ENCODE measurements around the gene POLR1B.
A peak's percentile ranks its signal among the peaks of the same experiment; 100 is the strongest.
"Not testable (repeated sequence)": the region's sequence is repeated elsewhere in the genome, so short reads cannot be mapped to it uniquely, and the experiment has no call there.

The POLR1B gene, protein sequence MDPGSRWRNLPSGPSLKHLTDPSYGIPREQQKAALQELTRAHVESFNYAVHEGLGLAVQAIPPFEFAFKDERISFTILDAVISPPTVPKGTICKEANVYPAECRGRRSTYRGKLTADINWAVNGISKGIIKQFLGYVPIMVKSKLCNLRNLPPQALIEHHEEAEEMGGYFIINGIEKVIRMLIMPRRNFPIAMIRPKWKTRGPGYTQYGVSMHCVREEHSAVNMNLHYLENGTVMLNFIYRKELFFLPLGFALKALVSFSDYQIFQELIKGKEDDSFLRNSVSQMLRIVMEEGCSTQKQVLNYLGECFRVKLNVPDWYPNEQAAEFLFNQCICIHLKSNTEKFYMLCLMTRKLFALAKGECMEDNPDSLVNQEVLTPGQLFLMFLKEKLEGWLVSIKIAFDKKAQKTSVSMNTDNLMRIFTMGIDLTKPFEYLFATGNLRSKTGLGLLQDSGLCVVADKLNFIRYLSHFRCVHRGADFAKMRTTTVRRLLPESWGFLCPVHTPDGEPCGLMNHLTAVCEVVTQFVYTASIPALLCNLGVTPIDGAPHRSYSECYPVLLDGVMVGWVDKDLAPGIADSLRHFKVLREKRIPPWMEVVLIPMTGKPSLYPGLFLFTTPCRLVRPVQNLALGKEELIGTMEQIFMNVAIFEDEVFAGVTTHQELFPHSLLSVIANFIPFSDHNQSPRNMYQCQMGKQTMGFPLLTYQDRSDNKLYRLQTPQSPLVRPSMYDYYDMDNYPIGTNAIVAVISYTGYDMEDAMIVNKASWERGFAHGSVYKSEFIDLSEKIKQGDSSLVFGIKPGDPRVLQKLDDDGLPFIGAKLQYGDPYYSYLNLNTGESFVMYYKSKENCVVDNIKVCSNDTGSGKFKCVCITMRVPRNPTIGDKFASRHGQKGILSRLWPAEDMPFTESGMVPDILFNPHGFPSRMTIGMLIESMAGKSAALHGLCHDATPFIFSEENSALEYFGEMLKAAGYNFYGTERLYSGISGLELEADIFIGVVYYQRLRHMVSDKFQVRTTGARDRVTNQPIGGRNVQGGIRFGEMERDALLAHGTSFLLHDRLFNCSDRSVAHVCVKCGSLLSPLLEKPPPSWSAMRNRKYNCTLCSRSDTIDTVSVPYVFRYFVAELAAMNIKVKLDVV

DNA sequence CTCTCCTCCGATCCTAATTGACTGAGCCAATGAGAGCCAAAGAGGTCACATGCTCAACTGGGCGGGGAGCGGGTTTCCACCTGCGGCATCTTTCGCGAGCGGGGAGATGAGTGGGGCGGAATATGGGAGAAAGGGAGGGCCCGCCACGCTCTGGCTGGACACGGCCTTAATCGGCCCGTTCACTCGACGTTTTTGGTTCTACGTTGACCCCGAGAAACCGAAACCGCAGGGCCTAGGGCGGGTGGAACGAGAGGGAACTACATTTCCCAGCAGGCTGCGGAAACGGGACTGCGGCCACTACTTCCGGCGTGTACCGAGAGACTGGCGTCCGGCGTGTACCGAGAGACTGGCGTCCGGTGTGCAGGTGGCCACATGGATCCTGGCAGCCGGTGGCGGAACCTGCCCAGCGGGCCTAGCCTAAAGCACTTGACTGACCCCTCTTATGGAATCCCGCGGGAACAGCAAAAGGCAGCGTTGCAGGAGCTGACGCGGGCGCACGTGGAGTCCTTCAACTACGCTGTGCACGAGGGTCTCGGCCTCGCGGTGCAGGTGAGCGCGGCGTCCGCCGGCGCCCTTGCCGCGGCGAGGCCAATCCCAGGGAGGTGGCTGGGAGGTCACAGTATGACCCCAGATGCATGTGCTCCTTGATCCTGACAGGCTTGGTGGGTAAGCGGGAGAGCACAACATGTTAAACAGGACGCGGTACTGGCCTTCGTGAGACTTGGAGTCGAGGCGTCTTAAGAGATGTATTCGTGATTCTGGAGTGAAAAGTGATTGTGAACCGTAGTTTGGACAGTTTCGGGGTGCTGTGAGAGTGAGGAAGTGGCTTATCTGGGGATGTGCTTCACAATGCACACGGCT lies at the start of gene POLR1B:
POLR1B (plus strand) TSS at position 343 of the 861 bp plus-strand sequence; CDS start at position 373, 30 bp downstream.
- DNase-seq: peak; percentile 72

DNA sequence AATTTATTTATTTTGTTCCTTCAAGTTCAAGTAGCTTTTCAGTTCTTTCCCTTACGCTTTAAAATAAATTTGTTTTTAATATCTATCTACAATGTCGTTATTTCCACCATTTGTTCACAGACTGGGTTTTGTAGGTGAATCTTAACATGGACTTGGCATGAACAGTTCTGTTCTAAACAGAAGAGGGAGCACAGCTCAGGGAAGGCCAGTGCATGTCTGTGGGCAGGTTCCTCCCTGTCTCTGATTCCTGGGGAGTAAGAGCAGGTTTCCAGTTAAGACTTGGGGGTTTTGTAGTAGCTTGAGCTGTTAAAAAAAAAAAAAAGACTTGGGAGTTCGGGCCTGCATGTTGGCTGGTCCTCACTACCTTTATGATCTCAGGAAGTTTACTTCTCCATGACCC lies 49.2 kb upstream of the POLR1B start:
- DNase-seq: no peak

DNA sequence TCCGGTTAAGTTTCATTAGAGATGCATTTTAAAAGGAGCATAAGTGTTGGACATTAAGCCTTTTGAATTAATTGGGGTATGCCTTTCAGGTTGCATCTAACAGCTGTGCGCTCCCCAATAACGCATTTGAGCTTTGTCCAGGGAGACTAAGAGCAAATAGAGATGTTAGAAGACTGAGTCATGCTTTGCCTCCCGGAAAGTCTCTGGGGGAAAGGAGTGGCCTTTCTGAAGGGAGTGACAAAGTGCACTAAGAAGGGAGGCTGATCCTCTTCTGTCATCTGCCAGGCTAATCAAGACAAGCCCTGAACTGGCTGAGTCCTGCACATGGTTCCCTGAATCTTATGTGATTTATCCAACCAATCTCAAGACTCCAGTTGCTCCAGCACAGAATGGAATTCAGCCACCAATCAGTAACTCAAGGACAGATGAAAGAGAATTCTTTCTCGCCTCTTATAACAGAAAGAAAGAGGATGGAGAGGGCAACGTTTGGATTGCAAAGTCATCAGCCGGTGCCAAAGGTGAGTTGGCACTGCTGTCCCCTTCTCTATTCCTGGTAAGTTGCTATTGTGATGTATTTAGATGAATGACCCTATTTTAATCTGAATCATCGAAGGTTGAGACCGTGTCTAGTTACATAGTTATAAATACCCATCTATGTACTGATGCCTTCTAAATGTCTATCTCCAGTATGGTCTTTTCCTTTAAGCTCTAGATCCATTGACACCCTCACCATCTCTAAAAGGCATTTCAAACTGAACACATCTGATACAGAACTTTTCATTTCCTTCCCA lies 48.2 kb upstream of the POLR1B start:
- no peak for DNase-seq

DNA sequence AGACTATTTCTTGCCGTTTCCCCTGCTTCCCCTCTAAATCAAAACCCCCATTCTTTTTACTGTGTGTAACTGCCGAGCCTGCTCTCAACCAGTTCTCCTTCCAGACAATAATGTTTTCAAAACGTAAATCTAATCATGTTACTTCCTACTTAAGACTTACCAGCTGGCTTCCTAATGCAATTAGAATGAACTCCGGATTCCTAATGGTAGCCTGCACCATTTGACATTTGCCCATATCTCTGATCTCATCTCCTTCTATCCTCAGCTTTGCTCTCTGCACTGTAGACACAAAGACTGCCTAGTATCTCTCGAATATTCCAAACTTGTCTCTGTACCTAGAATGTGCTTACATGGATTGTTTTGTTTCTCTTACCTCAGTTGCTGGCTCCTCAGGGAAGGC lies 47.4 kb upstream of the POLR1B start:
- no peak for DNase-seq

DNA sequence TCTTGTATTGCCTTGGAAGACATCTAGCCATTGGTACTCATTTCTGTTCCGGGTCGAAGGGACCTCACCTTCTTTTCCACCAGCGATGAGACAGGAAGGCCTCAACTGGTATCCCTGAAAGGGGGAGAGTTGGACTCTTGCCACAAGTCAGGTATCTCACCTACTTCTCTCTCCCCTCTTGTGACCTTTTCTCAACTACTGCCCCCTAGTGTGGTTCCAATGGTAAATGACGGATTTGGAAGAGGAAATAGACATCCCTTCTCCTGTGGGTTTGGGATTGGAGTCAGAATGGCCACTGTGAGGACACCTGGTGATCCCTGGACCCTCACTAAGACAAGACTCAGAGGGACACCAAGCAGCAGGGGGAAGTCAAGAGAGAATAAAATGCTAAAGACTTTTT lies 46.4 kb upstream of the POLR1B start:
- DNase-seq: not testable (repeated sequence)

DNA sequence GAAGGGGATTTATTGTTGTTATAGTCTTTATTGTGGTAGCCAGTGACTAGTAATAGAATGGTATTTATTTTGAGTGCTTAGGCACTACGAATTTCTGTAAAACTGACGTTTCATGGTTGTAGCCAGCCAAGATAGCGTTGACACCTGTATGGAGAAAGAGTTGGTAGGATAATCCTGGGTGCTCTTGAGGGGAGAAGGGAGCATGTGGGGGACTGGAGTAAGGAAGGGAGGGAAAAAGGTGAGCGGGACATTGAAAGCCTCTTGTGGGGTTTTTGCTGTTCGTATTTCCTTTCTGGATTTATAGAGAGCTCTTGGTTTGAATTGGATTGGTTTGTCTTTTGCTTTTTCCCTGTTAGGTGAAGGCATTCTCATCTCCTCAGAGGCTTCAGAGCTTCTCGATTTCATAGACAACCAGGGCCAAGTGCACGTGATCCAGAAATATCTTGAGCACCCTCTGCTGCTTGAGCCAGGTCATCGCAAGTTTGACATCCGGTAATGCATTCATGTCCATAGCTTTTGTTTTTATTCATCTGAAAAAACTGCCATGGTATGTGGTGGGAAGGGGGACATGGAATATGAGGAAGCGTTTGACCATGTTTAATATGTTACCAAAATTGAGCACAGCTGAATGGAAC lies 41.3 kb upstream of the POLR1B start:
- peak; percentile 66 for DNase-seq

DNA sequence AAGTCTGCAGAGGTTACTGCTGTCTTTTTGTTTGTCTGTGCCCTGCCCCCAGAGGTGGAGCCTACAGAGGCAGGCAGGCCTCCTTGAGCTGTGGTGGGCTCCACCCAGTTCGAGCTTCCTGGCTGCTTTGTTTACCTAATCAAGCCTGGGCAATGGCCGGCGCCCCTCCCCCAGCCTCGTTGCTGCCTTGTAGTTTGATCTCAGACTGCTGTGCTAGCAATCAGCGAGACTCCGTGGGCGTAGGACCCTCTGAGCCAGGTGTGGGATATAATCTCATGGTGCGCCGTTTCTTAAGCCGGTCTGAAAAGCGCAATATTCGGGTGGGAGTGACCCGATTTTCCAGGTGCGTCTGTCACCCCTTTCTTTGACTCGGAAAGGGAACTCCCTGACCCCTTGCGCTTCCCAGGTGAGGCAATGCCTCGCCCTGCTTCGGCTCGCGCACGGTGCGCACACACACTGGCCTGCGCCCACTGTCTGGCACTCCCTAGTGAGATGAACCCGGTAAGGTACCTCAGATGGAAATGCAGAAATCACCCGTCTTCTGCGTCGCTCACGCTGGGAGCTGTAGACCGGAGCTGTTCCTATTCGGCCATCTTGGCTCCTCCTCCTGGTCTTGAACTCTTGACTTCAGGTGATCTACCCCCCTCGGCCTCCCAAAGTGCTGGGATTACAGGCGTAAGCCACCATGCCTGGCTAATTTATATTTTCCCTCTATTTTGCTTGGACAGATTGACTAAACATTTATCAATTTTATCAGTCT lies 32.8 kb upstream of the POLR1B start:
- DNase-seq: not testable (repeated sequence)

DNA sequence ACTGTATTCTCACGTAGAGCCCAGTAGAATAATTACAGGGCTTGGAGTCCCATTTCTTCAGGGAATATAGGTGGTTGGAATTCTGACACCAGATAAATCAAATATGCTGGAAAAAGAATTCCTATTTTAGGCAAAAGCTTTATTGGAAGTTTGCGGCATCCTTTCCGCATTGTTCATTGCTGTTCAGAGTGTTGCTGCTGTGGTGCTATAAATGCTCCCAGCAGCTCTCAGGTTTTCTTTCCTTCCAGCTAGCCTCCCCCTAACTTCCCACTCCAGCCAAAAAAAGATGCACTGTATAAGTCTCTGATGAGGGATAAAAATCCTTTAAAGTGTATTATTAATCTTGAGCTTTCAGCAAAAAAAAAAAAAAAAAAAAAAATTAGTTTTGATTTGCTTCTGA lies 25.5 kb upstream of the POLR1B start:
- no peak for DNase-seq

DNA sequence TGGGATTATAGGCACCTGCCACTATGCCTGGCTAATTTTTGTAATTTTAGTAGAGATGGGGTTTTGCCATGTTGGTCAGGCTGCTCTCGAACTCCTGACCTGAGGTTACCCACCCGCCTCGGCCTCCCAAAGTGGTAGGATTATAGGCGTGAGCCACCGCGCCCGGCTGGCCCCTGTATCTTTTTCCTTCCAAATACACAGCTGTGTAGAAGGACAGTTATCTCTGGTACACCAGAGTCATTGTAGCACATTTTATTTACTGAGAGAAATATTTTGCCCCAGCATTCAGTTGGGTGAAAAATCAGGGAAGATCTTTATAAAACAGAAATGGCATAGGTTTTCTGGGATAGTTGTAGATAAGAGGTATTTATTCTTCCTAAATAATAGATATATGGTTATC lies 23.5 kb upstream of the POLR1B start:
- no peak for DNase-seq

DNA sequence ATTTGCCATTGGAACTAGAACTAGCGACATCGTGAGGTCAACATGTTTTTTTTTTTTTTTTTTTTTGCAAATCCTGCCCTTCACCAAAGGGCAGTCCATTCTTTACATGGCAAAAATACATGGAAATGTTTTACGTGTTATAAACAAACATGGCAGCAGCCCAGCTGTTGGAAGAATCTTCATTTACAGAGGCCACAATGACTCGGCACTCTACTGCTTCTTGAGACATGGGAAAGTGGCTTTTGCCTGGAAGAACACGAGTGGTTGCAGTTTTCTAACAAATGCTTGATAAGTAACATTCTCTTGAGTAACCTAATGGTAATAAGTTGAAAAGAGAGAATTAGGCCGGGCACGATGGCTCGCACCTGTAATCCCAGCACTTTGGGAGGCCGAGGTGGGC lies 22.8 kb upstream of the POLR1B start:
- DNase-seq: no peak

DNA sequence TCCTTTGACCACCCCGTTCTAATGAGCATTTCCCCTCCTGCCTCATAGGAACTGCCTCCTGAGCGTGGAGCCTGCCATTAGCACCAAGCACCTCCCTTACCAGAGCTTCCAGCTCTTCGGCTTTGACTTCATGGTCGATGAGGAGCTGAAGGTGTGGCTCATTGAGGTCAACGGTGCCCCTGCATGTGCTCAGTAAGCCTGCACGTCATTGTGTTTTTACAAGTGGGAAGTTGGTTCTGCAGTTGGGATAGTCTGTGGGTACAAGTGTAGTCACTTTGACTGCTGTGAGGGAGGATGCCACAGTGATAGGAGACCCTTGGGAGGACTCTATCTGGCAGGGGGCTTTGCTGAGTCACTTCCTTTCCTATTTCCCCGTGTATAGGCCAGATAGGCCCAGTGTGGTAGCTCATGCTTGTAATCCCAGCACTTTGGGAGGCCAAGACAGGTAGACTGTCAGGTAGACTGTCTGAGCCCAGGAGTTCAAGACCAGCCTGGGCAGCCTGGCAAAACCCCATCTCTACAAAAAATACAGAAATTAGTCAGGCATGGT lies 22.0 kb upstream of the POLR1B start:
- no peak for DNase-seq

DNA sequence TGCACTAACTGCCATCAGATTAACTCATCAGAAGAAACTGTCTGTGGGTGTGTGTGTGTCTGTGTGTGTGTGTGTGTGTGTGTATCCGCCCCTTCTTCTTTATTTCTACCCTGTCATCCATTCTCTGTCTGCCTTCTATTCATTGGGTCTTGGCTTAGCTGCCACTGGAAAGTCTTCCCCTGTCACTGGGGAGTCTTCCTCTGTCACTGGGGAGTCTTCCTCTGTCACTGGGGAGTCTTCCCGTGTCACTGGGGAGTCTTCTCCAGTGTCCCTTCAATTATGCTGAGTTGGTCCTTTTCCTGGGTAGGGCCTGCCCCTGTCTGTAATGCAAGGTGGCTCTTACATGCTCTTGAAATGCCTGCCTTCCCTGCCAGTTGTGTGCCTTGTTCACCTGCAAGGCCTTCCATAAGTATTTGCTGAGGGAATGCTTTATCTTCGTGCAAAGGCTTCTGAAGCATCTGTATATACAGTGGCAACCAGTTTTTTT lies 18.9 kb upstream of the POLR1B start:
- no peak for DNase-seq

DNA sequence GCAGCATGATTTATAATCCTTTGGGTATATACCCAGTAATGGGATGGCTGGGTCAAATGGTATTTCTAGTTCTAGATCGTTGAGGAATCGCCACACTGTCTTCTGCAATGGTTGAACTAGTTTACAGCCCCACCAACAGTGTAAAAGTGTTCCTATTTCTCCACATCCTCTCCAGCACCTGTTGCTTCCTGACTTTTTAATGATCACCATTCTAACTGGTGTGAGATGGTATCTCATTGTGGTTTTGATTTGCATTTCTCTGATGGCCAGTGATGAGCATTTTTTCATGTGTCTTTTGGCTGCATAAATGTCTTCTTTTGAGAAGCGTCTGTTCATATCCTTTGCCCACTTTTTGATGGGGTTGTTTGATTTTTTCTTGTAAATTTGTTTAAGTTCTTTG lies 18.0 kb upstream of the POLR1B start:
- not testable (repeated sequence) for DNase-seq

DNA sequence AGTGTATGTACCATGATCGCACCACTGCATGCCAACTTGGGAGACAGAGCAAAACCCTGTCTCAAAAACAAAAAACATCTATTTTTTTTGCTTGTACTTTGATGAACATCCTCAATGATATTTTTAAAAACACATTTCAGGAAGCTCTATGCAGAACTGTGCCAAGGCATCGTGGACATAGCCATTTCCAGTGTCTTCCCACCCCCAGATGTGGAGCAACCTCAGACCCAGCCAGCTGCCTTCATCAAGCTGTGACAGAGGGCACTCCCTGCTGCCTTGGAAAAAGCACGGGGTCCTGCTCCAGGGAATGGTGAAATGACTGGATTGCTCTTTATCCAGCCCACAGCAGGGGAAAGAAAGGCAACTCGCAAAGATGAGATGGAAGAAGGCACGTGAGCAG lies 13.7 kb upstream of the POLR1B start:
- DNase-seq: no peak

DNA sequence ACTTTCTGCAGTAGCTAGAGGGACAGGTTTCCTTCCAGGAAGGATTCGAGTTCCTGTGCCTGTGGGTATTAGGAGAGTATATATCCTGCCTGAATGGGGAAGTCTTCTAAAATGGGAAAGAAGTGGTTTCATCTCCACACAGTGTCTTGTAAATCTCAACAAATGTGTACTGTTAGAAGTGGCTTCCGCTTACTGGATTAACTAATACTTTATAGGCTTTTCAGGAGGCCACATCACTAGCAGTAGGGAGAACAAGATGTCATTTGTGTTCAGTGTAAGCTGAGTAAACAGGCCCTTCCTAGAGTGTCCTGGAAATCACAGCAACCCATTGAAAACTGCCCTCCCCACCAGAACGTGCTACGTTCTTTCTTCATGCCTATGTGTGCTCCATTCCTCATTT lies 12.5 kb upstream of the POLR1B start:
- no peak for DNase-seq

DNA sequence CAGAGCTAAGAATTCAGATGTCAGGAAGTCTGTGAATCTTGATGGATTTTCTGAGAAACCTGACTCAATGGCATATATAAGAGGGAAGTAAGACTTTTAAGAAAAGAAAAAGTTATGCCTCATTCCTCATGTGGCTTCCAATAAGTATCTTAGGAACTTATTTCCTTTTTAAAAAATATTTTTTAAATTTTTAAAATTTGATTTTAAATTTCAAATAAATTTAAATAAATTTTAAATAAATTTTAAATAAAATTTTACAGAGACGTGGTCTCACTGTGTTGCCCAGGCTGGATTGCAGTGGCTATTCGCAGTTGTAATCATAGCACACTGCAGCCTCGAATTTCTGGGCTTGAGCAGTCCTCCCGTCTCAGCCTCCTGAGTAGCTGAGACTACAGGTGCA lies 11.5 kb upstream of the POLR1B start:
- no peak for DNase-seq

DNA sequence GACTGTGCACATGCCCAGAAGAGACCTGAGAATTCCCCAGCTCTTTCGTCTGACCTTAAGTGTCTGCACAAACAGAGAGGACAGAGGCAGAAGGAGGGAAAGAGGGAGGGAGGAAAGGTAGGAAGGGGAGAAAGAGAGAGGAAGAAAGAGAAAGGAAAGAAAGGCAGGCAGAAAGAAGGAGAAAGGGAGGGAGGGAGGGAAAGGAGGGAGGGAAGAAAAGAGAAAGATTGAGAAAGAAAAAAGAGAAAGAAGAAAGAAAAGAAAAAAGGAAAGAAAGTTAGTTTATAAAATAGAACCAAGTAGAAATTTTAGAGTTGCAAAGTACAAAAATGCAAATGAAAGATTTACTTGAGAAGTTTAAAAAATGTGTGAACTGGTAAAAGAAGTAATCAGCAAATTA lies 7.4 kb upstream of the POLR1B start:
- DNase-seq: no peak

DNA sequence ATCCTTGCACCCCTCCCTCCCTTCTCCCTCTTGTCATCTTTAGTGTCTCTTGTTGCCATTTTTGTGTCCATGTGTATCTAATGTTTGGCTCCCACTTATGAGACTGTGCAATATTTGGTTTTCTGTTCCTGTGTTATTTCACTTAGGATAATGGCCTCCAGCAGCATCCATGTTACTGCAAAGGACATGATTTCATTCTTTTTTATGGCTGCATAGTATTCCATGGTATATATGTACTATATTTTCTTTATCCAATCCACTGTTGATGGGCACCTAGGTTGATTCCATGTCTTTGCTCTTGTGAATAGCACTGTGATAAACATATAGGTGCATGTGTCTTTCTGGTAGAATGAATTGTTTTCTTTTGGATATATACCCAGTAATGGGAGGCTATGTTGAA lies 5.6 kb upstream of the POLR1B start:
- DNase-seq: not testable (repeated sequence)

DNA sequence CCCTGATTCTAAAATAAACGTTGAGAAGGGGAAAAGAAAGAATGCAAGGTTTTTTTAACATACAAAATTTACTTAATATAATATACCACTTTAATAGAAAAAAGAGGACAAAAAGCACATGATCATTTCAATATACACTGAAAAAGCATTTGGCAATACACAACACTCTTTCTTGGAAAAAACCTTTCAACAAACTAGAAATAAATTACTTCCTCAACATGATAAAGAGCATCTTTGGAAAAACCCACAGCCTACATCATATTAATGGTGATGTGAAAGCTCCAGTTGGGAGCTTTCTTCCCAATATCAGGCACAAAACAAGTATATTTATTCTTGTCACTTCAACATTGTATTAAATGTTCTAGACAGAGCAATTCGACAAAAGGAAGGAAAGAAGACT lies 3.0 kb upstream of the POLR1B start:
- DNase-seq: no peak

DNA sequence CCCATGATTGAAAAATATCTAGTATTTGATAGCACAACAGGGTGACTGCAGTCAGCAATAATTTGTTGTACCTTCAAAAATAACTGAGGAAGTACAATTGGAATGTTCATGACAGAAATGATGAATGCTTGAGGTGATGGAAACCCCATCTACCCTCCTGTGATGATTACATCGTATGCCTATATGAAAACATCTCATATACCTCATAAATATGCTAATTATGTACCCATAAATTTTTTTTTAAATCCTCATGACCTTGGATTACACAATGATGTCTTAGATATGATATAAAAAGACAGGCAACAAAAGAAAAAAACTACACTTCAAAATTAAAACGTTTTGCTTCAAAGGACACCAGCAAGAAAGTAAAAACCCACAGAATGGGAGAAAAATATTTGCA lies 1.4 kb upstream of the POLR1B start:
- no peak for DNase-seq

Measured in CD4-positive, alpha-beta T cell treated with Interleukin-6 for 4 hours (primary cell).